Activated CD4-positive, alpha-beta T cell treated with anti-CD3 and anti-CD28 coated beads, Interleukin-10, Interleukin-2, amounts not matched to agents 100 ng/mL and 50 ng/mL, durations not matched to agents 16 hours and 8 hours (primary cell): Measurements from ENCODE around the gene PIGBOS1.
"Not testable (repeated sequence)": the region's sequence is repeated elsewhere in the genome, so short reads cannot be mapped to it uniquely, and the experiment has no call there.

Experiments
- DNase-seq: peaks from one replicate; pipeline ENCODE4 v3.0.0-alpha.2; 2020

Gene PIGBOS1

DNA sequence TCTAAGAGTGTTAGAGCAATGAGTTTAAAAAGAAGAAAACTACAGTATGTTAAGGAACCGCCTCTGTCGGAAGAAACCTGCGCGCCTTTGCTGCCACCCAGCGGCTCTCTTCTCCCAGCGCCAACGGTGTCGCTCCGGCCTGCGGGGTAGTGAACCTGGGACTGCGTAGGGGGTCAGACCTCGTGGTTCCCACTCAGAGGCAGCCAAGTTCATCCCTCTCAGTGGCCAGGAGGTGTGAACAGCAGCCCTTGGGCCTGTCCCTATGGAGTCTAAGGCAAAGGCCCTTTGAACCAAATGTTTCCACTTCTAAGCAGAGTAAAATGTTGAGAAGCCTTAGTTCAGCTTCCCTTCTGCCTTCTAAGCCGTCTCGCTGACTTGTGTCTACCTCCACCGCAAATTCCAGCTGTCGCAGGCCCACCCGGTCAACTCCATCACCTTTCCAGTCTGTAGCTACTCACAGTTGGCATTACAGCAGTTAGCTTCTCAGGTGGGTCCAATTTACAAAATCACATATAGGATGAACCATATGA, 28.3 kb downstream of the PIGBOS1 start:
- DNase-seq, result peak; percentile 90

DNA sequence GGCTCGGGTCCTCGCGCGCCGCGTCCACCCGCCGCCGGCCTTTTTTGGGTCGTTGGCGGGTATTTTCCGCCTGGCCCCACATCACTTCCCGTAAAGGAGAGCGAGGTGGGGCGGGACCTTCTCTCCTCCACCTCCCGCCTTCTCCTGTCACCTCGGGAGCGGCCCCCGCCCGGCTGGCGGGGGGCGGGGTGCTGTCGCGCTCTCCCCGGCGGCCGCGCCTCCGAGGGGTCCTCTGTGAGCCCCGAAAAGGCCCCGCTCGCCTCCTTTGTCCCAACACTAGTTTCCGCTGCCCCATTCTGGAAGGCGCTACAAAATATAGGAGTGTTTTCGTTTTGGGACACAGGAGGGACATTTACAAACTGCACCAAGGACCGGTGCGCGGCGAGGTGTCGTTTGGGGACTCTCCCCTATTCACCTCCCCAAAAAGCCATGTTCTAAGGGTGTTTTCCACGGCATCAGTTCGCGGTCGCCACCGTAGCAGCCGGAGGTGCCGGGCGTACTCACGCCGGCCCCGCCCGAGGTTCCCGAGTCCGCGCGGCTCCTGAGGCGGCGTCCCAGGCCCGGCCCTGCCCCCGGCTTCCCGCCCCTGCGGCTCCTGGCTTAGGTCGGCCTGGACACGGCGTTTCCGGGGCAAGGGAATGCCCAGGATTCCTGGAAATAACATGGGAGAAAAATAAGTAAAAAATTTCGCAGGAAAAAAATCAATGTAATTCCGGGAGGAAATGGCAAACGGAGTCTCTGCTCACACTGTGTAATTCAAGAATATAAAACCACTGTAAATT, 29.0 kb downstream of the PIGBOS1 start, which contains the start of gene RAB27A:
Gene RAB27A, minus strand, starts transcription at position 68 of the 782 bp plus-strand sequence. CDS start 54,879 bp downstream, outside the sequence.
- peak; percentile 91 for DNase-seq

DNA sequence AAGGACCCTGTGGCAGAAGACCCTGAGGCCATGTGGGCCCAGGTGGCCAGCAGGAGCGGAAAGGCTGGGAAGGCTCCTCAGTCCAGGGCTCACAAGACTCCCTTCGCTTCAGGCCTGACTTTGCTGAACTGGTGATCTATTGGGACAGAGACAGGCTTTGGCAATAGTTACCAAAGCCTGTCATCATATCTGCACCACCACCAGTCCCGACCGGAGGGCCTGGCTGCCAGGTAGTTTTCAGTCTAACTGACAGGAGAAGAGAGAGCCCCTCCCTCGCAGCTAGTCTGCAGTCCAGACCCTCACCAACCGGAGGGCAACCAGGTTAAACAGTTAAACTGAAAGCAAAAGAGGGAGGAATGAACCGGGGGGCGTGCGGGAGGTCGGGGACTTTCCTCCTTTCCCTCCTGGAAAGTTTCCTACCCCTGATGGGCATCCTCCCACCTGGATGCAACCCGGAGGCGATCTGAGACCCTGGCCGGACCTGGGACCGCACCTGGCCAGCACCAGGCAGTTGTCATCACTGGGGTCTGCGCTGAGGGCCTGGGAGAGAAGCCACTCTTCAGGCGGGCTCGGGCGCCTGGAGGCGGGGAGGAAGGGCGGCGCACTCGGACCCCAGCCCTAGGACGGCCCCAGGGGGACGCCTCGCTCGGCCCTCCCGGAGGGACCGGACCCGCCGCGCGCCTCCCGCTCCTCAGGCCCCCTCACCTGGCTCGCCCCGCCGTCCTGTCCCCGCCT, 29.7 kb downstream of the PIGBOS1 start:
- DNase-seq, result peak; percentile 62

DNA sequence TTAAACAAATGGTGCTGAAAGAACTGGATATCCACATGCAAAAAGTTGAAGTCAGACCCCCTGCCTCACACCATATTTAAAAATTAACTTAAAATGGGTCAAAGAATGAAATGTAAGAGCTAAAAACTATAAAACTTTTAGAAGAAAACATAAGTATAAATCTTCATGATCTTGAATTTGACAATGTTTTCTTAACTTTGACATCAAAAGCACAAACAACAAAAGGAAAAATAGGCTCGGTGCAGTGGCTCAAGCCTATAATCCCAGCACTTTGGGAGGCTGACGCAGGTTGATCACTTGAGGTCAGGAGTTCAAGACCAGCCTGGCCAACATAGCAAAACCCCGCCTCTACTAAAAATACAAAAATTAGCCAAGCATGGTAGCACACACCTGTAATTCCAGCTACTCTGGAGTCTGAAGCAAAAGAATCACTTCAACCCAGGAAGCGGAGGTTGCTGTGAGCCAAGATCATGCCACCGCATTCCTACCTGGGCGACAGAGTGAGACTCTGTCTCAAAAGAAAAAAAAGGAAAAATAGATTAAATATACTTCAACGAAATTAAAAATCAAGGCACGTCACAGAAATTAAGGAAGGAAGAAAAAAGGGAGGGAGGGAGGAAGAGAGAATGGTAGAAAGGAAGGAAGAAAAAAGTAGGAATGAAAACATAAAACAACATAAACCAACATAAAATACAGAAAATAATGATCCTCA, 30.8 kb downstream of the PIGBOS1 start:
- DNase-seq, result no peak

DNA sequence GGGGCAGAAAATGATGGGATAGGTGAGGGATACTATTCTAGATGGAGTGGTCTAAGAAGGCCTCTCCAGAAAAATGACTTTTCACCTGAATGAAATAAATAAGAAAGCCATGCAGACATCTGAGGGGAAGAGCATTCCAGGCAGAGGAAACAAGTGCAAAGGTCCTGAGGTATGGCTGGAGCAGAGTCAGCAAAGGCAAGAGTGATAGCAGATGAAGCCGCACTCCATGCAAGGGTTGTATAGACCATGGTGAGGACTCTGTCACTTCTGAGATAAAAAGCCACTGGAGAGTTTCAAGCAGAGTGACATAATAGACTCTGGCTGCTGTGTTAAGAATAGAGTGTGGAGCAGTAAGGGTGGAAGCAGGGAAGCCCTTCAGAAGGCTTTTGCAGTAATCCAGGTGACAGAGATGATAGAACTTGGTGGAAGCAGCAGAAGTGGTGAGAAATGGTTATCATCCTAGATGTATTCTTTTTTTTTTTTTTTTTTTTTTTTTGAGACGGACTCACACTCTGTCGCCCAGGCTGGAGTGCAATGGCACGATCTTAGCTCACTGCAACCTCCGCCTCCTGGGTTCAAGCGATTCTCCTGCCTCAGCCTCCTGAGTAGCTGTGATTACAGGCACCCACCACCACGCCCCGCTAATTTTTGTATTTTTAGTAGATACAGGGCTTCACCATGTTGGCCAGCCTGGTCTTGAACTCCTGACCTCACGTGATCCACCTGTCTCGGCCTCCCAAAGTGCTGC, 32.3 kb downstream of the PIGBOS1 start:
- not testable (repeated sequence) for DNase-seq

DNA sequence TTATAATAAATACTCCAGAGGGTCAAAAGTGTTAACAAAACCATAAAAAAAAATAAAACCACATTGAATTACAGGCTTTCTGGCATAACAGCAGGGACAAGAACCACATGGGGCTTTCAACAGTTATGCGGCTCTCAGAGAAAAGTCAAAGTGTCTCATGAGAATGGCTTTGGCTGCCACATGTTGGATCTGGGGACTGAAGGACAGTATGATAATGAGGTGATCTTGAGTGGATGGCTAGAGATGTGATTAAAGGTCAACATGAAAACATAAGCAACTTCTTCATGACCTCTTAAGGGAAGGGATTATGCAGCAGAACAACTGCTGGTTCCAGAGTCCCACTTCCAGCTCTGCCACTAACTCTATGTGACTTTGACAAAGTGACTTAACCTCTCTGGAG, 34.5 kb downstream of the PIGBOS1 start:
- DNase-seq, result no peak

DNA sequence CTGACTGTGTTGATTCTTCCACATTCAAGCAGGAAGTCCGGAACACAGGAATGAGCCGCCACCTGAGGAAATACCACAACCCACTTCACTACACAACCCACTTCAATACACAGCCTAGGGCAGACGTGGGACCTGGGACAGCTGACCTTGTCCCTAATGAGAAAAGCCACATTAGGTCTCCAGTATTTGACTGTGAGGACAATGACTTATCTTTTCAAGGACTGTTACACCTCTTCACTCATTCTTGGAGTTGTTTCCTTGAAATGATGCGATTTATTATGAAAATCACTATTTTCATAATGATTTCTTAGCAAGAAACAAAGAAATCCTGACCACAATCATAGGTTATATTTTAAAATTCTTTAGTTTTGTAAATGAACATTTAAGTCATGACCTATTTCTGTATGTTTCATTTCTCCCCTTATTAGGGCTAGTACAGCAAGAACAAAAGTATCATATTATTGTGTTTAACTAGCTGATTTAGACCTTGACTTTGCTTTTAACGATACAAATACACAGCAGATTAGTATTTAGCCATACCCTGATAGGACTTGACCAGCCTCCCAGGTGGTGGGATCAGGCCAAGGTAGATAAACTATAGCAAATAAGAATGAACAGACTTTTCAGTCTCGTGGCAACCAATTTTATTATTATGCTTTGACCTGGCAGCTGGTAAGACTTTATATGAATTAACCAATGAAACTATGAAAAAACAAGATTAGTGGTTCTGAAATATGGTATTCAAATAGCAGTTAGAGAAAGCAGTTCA, 35.4 kb downstream of the PIGBOS1 start:
- DNase-seq, result peak; percentile 68

DNA sequence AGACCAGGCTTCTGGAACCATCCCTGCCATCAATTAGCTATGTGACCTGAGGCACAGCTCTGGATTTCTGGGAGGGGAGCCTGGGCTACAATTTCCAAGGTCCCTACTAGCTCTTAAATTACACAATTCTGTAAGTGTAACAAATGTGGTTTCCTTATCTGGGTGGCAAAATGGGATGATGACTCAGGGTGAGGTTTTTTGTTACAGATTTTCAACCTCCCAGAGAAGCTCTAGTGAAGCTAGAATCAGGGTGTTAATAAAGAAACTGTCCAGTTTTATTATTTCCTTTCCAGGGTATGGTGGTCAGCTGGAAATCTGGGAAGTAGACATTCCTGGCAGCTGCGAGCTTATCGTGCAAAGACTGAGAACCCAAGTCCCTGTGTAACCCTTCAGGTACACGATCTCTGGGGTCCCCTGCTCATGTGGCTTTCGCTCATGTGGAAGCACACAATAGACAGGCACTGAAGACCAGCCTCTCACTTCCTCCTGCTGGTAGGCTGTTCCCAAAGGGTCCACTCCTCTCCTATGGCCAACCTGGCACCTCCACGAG, 36.6 kb downstream of the PIGBOS1 start:
- peak; percentile 80 for DNase-seq

DNA sequence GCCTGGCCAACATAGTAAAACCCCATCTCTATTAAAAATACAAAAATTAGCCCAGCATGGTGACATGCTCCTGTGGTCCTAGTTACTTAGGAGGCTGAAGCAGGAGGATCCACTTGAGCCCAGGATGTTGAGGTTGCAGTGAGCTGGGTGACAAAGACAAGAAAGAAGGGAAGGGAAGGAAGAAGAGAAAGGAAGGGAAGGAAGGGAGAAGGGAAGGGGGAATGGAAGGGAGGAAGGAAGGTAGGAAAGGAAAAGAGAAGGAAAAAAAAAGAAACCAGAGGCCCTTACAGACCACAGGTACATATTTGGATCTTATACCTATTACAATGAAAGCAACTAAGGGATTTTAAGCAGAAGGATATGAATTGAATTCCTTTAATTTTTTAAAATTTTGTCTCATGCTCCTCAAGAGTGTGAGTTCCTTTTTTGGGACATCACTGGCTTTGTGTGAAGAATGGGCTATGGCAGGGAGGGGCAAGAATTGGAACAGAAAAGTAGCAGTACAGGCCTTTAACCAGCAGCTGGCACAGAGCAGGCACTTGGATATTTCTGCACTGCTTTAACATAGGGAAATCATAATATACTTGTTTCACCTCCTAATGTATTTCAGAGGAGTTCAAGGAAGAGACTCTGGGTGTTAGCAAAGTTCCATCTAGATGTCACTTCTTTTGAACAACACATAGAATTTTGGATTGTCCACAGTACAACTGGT, 37.2 kb downstream of the PIGBOS1 start:
- no peak for DNase-seq

DNA sequence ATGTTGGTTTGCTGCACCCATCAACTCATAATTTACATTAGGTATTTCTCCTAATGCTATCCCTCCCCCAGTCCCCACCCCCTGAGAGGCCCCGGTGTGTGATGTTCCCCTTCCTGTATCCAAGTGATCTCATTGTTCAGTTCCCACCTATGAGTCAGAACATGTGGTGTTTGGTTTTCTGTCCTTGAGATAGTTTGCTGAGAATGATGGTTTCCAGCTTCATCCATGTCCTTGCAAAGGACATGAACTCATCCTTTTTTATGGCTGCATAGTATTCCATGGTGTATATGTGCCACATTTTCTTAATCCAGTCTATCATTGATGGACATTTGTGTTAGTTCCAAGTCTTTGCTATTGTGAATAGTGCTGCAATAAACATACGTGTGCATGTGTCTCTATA, 38.3 kb downstream of the PIGBOS1 start:
- DNase-seq, result peak; percentile 70

DNA sequence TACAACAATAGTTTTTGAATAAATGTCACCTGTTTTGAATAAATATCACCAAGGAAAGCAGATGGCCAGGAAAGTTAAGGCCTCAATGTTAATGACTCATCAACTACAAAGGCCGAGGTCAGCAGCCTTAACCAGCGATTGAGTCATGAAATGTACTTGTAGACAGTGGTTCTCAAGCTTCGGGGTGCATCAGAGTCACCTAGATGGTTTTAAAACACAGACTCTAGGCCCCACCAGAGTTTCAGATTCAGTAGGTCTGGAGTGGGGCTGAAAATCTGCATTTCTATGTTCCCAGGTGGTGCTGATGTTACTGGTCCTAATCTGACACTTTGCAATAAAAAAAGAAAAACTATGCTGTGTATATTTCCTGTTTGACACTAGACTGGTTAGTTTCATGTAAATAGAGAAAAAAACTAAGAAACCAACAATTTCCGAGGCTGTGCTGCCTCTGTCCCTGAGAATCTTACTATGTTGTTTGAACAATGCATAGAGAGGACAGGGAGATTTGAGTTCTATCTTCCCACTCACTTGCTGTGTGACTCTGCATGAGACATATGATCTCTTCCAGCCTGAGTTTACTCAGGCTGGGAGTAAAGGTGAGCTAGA, 39.1 kb downstream of the PIGBOS1 start:
- peak; percentile 93 for DNase-seq

DNA sequence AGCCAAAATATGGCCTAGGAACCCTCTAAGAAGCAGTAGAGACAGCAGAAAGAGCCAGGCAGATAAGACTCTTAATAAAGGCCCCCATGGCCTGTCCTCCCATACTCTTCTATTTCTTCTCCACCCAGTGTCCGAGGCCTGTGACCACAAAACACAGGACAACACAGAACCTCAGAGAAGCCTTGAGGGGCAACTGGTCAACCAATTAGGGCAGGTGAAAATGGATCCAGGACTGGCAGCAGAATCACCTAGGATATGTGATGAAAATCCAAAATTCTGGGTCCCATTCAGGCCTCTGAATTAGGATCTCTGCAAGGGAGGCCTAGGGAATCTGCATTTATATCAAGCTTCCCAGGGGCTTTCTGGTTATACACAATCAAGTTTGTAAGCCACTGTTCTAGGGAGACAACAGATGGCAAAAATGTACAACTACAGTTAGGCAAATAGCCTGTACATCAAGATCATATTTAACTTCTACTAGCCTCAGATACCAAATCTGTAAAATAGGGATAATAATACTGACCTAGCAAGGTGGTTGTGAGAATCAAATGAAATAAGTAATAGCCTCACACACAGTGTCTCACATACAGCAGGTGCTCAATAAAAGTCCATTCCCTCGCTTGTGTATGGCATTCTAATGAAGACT, 39.7 kb downstream of the PIGBOS1 start:
- no peak for DNase-seq

DNA sequence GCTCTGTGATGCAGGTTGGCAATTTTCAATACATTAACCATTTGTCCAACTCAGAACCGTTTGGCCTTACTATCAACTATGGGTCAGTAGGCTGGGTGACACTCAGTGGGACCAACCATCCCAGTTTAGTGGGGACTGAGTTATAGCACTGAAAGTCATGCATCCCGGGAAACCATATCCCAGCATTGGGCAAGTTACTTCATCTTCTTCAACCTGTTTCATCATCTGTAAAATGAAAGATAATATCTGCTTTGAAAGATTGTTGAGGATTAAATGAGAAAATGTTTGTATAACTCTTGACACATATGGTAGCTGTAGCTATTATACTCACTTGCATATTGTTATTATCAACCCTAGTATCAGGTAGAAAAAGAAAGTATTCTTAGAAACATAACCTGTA, 41.2 kb downstream of the PIGBOS1 start:
- DNase-seq, result no peak

DNA sequence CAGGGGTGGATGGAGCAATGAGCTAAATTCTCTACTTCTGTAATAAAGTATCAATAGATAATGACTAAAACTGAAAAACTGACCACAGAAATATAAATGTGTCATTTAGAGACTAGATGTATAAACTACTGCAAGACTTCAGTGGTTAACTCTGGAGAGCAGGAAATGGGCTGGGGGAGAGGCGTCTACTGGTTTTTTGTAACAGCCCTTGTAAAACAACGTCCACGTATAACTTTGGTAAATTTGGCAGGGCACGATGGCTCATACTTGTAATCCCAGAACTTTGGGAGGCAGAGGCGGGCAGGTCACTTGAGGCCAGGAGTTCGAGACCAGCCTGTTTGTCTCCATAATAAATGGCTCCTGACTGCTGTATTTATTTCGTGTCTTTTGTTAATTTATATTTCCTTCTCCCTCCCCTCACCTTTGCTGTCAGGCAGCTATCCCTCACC, 41.8 kb downstream of the PIGBOS1 start:
- peak; percentile 95 for DNase-seq

DNA sequence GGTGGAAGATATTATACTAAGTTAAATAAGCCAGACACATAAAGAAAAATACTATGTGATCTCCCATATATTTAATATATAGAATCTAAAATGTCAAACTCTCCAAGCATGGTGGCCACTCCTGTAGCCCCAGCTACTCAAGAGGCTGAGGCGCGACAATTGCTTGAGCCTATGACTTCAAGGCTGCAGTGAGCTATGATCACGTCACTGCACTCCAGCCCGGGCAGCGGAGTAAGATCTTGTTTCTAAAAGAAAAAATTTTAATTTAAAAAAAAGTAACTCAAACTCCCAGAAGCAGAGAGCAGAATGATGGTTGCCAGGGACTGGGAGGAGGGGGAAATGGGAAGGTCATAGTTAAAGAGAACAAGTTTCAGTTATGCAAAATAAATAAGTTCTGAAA, 42.6 kb downstream of the PIGBOS1 start:
- no peak for DNase-seq

DNA sequence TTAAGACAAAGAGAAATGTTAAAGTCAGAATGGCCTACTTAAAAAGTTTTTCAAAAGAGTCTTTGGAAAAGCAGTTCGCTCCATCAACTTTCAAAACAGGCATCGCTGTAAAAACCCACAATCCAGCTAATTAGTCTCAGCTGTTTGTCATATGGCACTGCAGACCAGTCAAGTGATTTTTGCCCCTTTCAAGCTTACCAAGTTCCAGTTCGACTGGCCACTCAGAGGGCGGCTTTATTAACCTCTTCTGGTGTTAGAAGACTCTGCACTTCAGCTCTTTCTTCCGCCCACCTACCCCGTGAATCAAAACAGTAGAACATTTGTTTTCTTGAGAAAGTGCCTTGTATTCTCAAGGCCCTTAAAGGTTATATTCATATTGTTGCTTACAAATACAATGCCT, 48.6 kb downstream of the PIGBOS1 start:
- DNase-seq, result no peak

DNA sequence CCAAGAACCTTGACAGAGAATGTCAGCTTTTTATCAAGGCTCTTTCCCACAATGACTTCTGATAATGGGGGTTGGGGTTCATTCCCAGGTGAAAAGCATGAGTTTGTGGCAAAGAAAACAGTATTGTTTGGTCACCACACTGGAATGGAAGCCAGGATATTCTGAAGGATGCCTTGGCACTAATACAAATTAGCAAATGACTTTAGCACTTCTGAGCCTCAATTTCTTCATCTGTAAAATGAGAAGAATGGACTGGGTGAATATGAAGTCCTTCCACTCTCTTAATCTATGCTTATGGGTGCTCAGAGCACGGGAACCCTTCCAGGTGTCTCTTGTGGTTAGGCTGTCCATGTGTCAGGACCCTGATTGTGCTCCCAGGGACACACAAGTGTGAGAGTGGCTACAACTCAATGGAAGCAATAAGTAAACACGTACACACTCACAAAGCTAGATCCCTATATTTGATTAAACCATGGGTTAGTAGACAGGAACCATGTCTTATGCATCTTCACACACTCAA, 50.7 kb downstream of the PIGBOS1 start:
- no peak for DNase-seq

DNA sequence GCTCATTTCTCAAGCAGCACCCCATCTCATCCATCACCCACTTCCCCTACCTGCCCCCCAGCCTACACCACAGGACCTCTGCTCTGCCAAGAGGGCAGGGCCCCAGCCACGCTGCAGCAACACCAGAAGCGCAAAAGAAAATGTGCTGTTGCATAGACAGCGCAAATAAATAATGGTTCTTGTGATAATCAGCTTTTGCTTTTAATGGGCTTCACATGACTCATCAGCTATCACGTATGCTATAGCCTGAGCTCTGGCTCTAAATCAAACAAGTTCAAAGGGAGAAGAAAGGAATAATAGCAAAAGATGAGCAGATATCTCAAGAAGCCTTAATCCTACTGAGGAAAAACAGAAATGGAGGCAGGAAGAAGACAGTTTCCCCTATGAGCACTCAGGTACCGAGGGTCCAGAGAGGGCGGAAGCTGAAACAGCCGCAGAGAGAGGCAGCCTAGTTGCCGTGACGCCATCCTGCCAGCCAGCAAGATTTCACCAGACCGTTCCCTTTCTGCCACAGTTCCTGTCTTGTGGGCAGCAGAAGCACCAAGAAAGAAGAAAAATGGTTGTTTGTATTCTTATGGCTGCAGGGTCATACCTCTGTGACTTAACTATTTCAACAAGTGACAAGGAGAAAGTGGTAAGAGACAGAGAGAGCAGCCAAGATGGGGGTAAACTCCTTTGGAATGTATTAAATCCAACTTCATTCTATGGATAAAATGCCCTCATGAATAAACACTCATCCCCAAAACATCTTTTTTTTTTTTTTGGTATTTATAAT, 51.3 kb downstream of the PIGBOS1 start:
- peak; percentile 85 for DNase-seq
